HepG2 (cell line): ENCODE results near the gene ABCB11. TPM values are rescaled to one million over a fixed set of nuclear protein-coding genes. Genes with fewer than 3 reads are reported as not detected.

Experiments
- ATAC-seq: fragments of 200-7000 bp; cut with Tn5 transposase; 3 replicates; pipeline ENCODE4 v1.9.1; 2020; ENCODE audit warnings: mild to moderate bottlenecking, moderate library complexity
- BruUV-seq: library from RNA; stranded (reverse); fragments of 400-500 nt; replicated peaks from 2 replicates; lab custom pipeline; 2021; lab: Mats Ljungman, UMichigan
- CTCF ChIA-PET: fragments of 300-600 bp; formaldehyde crosslinking; extraction: SDS; loops from one replicate; lab custom pipeline; 2021; ENCODE audit warnings: low total read pairs, inconsistent platforms, low intra/inter-chr PET ratio; lab: Yijun Ruan, JAX
- POLR2A ChIA-PET: fragments of 350-600 bp; sonication (Branson Sonifier 250); formaldehyde crosslinking; loops from one replicate; lab custom pipeline; 2020; ENCODE audit warnings: antibody characterized with exemption, inconsistent platforms; lab: Yijun Ruan, JAX
- DNase-seq: peaks from one replicate; pipeline ENCODE4 v3.0.0-alpha.2; 2015; ENCODE audit warnings: low spot score
- FAIRE-seq: peaks from 3 replicates; lab custom pipeline; 2011; peaks lifted over from hg19 to GRCh38; lab: Jason Lieb, UNC
- H2AFZ ChIP-seq: one replicate; pipeline ENCODE4 v1.6.1; 2011; ENCODE audit warnings: low read length, inconsistent platforms
- H3K27ac ChIP-seq: fragments of 300-600 bp; 3 replicates; pipeline ENCODE4 v1.8.0; 2011; ENCODE audit warnings: mixed run types, mild to moderate bottlenecking, mixed read lengths, low read length, inconsistent platforms; ENCODE audit not compliant: insufficient read depth; ENCODE audit errors: extremely low read length
- H3K27me3 ChIP-seq, 2 experiments: fragments of 200-600 bp in 1 of 2; 2 replicates in 1 of 2; 3 replicates in 1 of 2; pipeline versions ENCODE4 v1.6.0 to v1.8.0; 2011; ENCODE audit warnings: low read length in 2 of 2, mild to moderate bottlenecking in 2 of 2, moderate library complexity in 2 of 2, inconsistent platforms in 1 of 2; ENCODE audit not compliant: insufficient read depth in 2 of 2, control insufficient read depth in 1 of 2
- H3K36me3 ChIP-seq, 2 experiments: fragments of 200-600 bp in 1 of 2; replicated peaks in 1 of 2; 2 replicates in 1 of 2; 3 replicates in 1 of 2; pipeline versions ENCODE4 v1.5.1 to v1.8.0; 2011; ENCODE audit warnings: low read length in 2 of 2, inconsistent platforms in 1 of 2; ENCODE audit not compliant: insufficient read depth in 2 of 2, control insufficient read depth in 1 of 2
- H3K4me1 ChIP-seq: 2 replicates; pipeline ENCODE4 v1.5.1; 2012; ENCODE audit warnings: low read length, inconsistent platforms; ENCODE audit not compliant: insufficient read depth
- H3K4me2 ChIP-seq: 2 replicates; pipeline ENCODE4 v1.6.0; 2011; ENCODE audit warnings: low read depth, low read length, inconsistent platforms
- H3K4me3 ChIP-seq, 3 experiments: fragments of 200-600 bp in 1 of 3; sonication (generic), shearing (Covaris generic) in 1 of 3; replicated peaks in 1 of 3; 2 replicates each; pipeline ENCODE4 v1.5.1; 2011 to 2016; ENCODE audit warnings: low read length in 3 of 3, inconsistent platforms in 2 of 3, low read depth in 2 of 3, mild to moderate bottlenecking in 2 of 3, control low read depth in 1 of 3, mixed read lengths in 1 of 3; ENCODE audit not compliant: insufficient read depth in 1 of 3
- H3K79me2 ChIP-seq: one replicate; pipeline ENCODE4 v1.6.1; 2011; ENCODE audit warnings: low read length, inconsistent platforms; ENCODE audit not compliant: insufficient read depth
- H3K9ac ChIP-seq: 2 replicates; pipeline ENCODE4 v1.6.0; 2011; ENCODE audit warnings: mild to moderate bottlenecking, low read depth, low read length, inconsistent platforms; ENCODE audit not compliant: insufficient read depth
- H3K9me3 ChIP-seq: 2 replicates; pipeline ENCODE4 v1.5.1; 2012; ENCODE audit warnings: mild to moderate bottlenecking, low read length
- H4K20me1 ChIP-seq: 2 replicates; pipeline ENCODE4 v1.6.0; 2011; ENCODE audit warnings: inconsistent platforms, mild to moderate bottlenecking, low read length, moderate library complexity; ENCODE audit not compliant: insufficient read depth
- BRD4 ChIP-seq: sonication (generic); formaldehyde crosslinking; IDR thresholded peaks from 2 replicates; pipeline ENCODE4 v1.4.0; 2020; ENCODE audit warnings: missing genetic modification reagents
- HMG20B ChIP-seq: conservative IDR thresholded peaks from 2 replicates; pipeline ENCODE4 v1.6.1; 2016; ENCODE audit warnings: missing genetic modification reagents, missing compliant biosample characterization
- SALL1 ChIP-seq: sonication (generic); formaldehyde crosslinking; IDR thresholded peaks from 2 replicates; pipeline ENCODE4 v1.8.0; 2022; ENCODE audit warnings: mild to moderate bottlenecking, missing genetic modification reagents
- SMC3 ChIP-seq: IDR thresholded peaks from 2 replicates; pipeline ENCODE4 v1.6.1; 2011; ENCODE audit warnings: low read length, improper control_type of control experiment
- STAG1 ChIP-seq: sonication (generic); formaldehyde crosslinking; IDR thresholded peaks from 2 replicates; pipeline ENCODE4 v1.4.0; 2020; ENCODE audit warnings: missing genetic modification reagents
- TMF1 ChIP-seq: sonication (generic); formaldehyde crosslinking; IDR thresholded peaks from 2 replicates; pipeline ENCODE4 v1.8.1; 2022; ENCODE audit warnings: low read depth, missing genetic modification reagents
- ZBTB1 ChIP-seq: sonication (generic); formaldehyde crosslinking; IDR thresholded peaks from 2 replicates; pipeline ENCODE4 v1.4.0; 2020; ENCODE audit warnings: missing genetic modification reagents, borderline replicate concordance
- ZNF230 ChIP-seq: sonication (generic); formaldehyde crosslinking; IDR thresholded peaks from 2 replicates; pipeline ENCODE4 v1.4.0; 2020; ENCODE audit warnings: mild to moderate bottlenecking, missing genetic modification reagents
- ZNF30 ChIP-seq: sonication (generic); formaldehyde crosslinking; IDR thresholded peaks from 2 replicates; pipeline ENCODE4 v1.5.0; 2020; ENCODE audit warnings: mild to moderate bottlenecking, missing genetic modification reagents
- ZNF766 ChIP-seq: sonication (generic); formaldehyde crosslinking; IDR thresholded peaks from 2 replicates; pipeline ENCODE4 v1.5.0; 2020; ENCODE audit warnings: missing genetic modification reagents, borderline replicate concordance
- ZSCAN25 ChIP-seq: sonication (generic); formaldehyde crosslinking; IDR thresholded peaks from 2 replicates; pipeline ENCODE4 v1.8.0; 2022; ENCODE audit warnings: mild to moderate bottlenecking, missing genetic modification reagents
- ZXDC ChIP-seq: sonication (generic); formaldehyde crosslinking; IDR thresholded peaks from 2 replicates; pipeline ENCODE4 v1.5.0; 2020; ENCODE audit warnings: mild to moderate bottlenecking, missing genetic modification reagents
- WGBS: methylation state at CpG from one replicate; pipeline ENCODE4 v1.1.6; 2017; ENCODE audit warnings: low lambda C conversion rate; 5-methylcytosine and 5-hydroxymethylcytosine counted together
- in situ Hi-C: cut with HindIII; loops from 2 replicates; pipeline ENCODE4 v1.10.0; 2017; ENCODE audit warnings: low pct_unique_long_range_greater_than_20kb; ENCODE audit not compliant: extremely low pct_ligation_motif_present
- intact Hi-C: fragments of 100-400 bp; cut with micrococcal nuclease; formaldehyde crosslinking; loops from one replicate; pipeline ENCODE4 v1.10.0; 2022; ENCODE audit not compliant: unreplicated experiment
- polyA plus RNA-seq, 8 experiments: library from polyadenylated mRNA; depleted of rRNA in 3 of 8; stranded (reverse) in 7 of 8; unstranded in 1 of 8; fragments of >200 nt; fragmentation: Illumina TruSeq in 4 of 8; extraction: Trizol in 4 of 8; gene quantifications; 2 replicates each; pipeline versions ENCODE4 v1.2.1 to v1.2.3, GENCODE V29; 2011 to 2016; ENCODE audit warnings: low read depth in 4 of 8, missing spikeins in 1 of 8, mixed read lengths in 1 of 8; ENCODE audit not compliant: insufficient read depth in 1 of 8
- total RNA-seq, 5 experiments: library from RNA; depleted of rRNA; stranded (reverse); fragments of >200 nt; fragmentation: Illumina TruSeq; extraction: Trizol; gene quantifications; 2 replicates each; pipeline ENCODE4 v1.2.3, GENCODE V29; 2016; ENCODE audit warnings: low read depth in 1 of 5
- TF ChIP-seq, protein P1 (sequence below): IDR thresholded peaks from 2 replicates; pipeline ENCODE4 v1.6.1; 2016; ENCODE audit warnings: missing genetic modification reagents, missing compliant biosample characterization

ABCB11 gene
- total and polyA plus RNA-seq, 2 of the 13 experiments (the other 11 are each of a cell fraction or from before 2014, with no cell fraction given) = not detected

DNA sequence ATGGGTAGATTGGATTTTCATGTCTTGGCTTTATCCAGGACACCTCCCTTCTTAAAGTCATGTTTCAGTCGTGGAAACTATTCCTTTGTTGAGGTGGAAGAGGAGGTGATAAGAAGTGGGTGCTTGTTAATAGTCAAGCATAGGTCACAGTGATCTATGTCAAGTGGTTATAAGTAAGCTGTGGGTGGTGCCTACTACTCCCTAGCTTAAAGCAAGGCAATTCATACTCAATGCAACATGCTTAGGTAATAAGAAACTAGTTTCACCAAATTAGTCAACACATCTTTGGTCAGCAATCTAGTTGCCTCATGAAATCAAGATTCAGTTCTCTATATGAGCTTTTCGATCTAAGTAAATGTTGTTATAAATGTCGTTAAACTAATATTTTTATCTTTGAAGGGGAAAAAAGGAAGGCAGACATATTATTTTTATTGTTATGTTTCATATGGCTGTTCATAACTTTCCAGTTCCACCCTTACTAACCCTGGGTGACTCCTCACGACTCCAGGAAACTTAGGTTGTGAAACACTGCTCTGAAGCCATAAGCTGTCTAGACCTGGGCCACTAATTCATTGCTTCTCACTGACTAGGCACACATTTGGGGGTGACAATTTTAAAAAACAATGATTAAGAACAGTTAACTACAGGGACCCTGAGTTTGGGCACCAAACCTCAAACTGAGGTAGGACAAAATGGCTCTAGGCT is 5.8 kb upstream of the ABCB11 start:
- Histone ChIP-seq H3K36me3 (no peaks in the 10 kb centered on the region), H3K79me2 (no peaks in the 10 kb centered on the region), H3K4me1 (no peaks in the 10 kb centered on the region), H3K9me3 (no peaks in the 10 kb centered on the region), H3K9ac (no peak overlapping the region), H3K27me3 (no peaks in the 10 kb centered on the region), H3K4me2 (no peak overlapping the region), H4K20me1 (no peaks in the 10 kb centered on the region), H2AFZ (no peak overlapping the region), H3K27ac (no peak overlapping the region), H3K4me3 (no peak overlapping the region)
- DNase-seq = no peak
- in situ Hi-C loops (no loop called here), intact Hi-C loops (no loop called here)
- POLR2A ChIA-PET = no interaction called here
- no peak for FAIRE-seq
- ATAC-seq = no peak
- WGBS = 29% methylated on average over 4 of the region's 4 CpGs
- TF ChIP-seq STAG1 (CRISPR knock-in tag) (no peak), ZNF230 (CRISPR knock-in tag) (no peak), SMC3 (no peak), ZNF766 (CRISPR knock-in tag) (no peak), ZXDC (CRISPR knock-in tag) (no peak), HMG20B (CRISPR knock-in tag) (no peak), ZBTB1 (CRISPR knock-in tag) (no peak), ZSCAN25 (CRISPR knock-in tag) (no peak), BRD4 (CRISPR knock-in tag) (no peak), SALL1 (no peak), ZNF30 (CRISPR knock-in tag) (no peak), TMF1 (CRISPR knock-in tag) (no peak)
- TF ChIP-seq, protein P1, sequence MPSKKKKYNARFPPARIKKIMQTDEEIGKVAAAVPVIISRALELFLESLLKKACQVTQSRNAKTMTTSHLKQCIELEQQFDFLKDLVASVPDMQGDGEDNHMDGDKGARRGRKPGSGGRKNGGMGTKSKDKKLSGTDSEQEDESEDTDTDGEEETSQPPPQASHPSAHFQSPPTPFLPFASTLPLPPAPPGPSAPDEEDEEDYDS = no peak
- CTCF ChIA-PET = no interaction called here
- no TSS peak for BruUV-seq
